ENCODE measurements around the gene UPF2. TPM values are rescaled to one million over a fixed set of nuclear protein-coding genes. Genes with fewer than 3 reads are reported as not detected.

Gene UPF2
- total and polyA plus RNA-seq, 2 donors (not counting 1 experiment from before 2014, with no cell fraction given) = 8.9 to 60.0 TPM

DNA sequence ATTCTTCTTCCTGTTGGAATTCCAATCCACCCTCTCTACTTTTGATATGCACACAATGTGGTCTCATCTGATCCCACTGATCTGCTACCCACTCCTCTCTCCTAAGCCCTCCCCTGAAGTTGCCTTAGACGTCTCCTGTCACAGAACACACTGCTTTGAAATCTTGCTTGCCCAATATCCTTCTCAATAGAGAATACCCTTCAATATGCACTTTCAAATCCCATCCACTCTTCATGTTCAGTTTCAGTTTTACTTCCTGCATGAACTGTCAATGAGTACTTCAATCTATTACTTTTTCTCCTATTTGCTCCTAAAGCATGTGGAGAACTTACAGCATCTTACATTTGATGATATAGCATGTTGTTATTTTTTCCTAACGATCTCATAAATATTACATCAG lies 93.5 kb downstream of the UPF2 start:
- peaks cover 4 to 7% of the 10 kb centered on the region in 2 donors for H3K4me1 ChIP-seq (ENCODE audit: control insufficient read depth in 2 of 2, insufficient read depth in 2 of 2, low read length in 2 of 2)
- Mint-ChIP-seq H3K27ac (peak overlapping the region; percentile 38), H3K27me3 (no peaks in the 10 kb centered on the region), H3K4me3 (no peak overlapping the region), H3K9me3 (ENCODE audit: insufficient read depth) (peaks cover 3% of the 10 kb centered on the region), H3K4me1 (peaks cover 14% of the 10 kb centered on the region)
- DNase-seq = peak; percentile 16
- no peak overlapping the region for H2AFZ ChIP-seq (ENCODE audit: insufficient read depth, low read depth, low read length, poor library complexity, severe bottlenecking)
- POLR2A ChIA-PET = no interaction called here
- H3K79me2 ChIP-seq (ENCODE audit: control insufficient read depth, insufficient read depth, low read length) = no peaks in the 10 kb centered on the region
- H3K9ac ChIP-seq (ENCODE audit: low read length) = peak overlapping the region; percentile 7
- 100% methylated on average over 1 of the region's 2 CpGs for WGBS (ENCODE audit: insufficient coverage)
- H3K36me3 ChIP-seq (replicated peaks in 1 of 2; ENCODE audit: control extremely low read depth in 1 of 2, control insufficient read depth in 1 of 2, extremely low read depth in 1 of 2, insufficient read depth in 2 of 2, low read length in 1 of 2) = peaks cover 16 to 53% of the 10 kb centered on the region in 2 experiments
- CTCF ChIA-PET = no interaction called here
- TF ChIP-seq, protein P1, sequence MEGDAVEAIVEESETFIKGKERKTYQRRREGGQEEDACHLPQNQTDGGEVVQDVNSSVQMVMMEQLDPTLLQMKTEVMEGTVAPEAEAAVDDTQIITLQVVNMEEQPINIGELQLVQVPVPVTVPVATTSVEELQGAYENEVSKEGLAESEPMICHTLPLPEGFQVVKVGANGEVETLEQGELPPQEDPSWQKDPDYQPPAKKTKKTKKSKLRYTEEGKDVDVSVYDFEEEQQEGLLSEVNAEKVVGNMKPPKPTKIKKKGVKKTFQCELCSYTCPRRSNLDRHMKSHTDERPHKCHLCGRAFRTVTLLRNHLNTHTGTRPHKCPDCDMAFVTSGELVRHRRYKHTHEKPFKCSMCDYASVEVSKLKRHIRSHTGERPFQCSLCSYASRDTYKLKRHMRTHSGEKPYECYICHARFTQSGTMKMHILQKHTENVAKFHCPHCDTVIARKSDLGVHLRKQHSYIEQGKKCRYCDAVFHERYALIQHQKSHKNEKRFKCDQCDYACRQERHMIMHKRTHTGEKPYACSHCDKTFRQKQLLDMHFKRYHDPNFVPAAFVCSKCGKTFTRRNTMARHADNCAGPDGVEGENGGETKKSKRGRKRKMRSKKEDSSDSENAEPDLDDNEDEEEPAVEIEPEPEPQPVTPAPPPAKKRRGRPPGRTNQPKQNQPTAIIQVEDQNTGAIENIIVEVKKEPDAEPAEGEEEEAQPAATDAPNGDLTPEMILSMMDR (IDR thresholded peaks at IDR 0.05) = no peak
- TF ChIP-seq EZH2 (IDR thresholded peaks at IDR 0.05; ENCODE audit: borderline replicate concordance, insufficient read depth, low read depth, low read length, poor library complexity, severe bottlenecking) = no peak
- peak overlapping the region in 1 of 2 donors; percentile 54 for H3K27ac ChIP-seq (ENCODE audit: low read length in 2 of 2)
- intact Hi-C loops (cut with micrococcal nuclease) = no loop called here
- no peaks in the 10 kb centered on the region for H4K20me1 ChIP-seq (ENCODE audit: control insufficient read depth, insufficient read depth, low read length, poor library complexity, severe bottlenecking)
- no peak overlapping the region for H3K4me3 ChIP-seq (ENCODE audit: control extremely low read depth in 1 of 5, extremely low read depth in 1 of 5, insufficient read depth in 1 of 5, low read depth in 2 of 5, low read length in 4 of 5)
- no peaks in the 10 kb centered on the region for H3K9me3 ChIP-seq (ENCODE audit: control extremely low read depth in 1 of 3, control insufficient read depth in 2 of 3, insufficient read depth in 1 of 3, low read length in 2 of 3)
- no peak for ATAC-seq (ENCODE audit: low read depth)
- no peaks in the 10 kb centered on the region for H3K27me3 ChIP-seq (replicated peaks in 1 of 4; ENCODE audit: control extremely low read depth in 1 of 4, control insufficient read depth in 3 of 4, insufficient read depth in 4 of 4, low read length in 3 of 4)
- no peak overlapping the region for H3K4me2 ChIP-seq (replicated peaks; ENCODE audit: low read depth, low read length, poor library complexity, severe bottlenecking)

DNA sequence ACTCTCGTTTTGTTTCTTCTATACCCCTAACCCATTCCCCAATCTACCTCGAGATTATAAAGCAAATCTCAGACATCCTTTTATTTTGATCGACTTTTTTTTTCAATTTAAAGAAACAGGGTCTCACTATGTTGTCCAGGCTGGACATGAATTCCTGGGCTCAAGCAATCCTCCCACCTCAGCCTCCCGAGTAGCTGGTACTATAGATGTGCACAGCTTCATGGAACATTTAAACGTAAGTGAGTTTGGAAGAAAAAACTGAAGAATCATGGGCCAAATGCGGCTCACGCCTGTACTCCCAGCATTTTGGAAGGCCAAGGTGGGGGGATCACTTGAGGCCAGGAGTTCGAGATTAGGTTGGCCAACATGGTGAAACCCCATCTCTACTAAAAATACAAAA lies 96.0 kb downstream of the UPF2 start:
- Histone ChIP-seq H3K27ac (ENCODE audit: low read length in 2 of 2) (no peak overlapping the region), H3K9me3 (ENCODE audit: control extremely low read depth in 1 of 3, control insufficient read depth in 2 of 3, insufficient read depth in 1 of 3, low read length in 2 of 3) (no peaks in the 10 kb centered on the region), H3K4me2 (replicated peaks; ENCODE audit: low read depth, low read length, poor library complexity, severe bottlenecking) (no peak overlapping the region), H3K36me3 (replicated peaks in 1 of 2; ENCODE audit: control extremely low read depth in 1 of 2, control insufficient read depth in 1 of 2, extremely low read depth in 1 of 2, insufficient read depth in 2 of 2, low read length in 1 of 2) (peaks cover 12 to 47% of the 10 kb centered on the region in 2 experiments), H3K4me1 (ENCODE audit: control insufficient read depth in 2 of 2, insufficient read depth in 2 of 2, low read length in 2 of 2) (peaks cover 4 to 7% of the 10 kb centered on the region in 2 donors), H3K4me3 (ENCODE audit: control extremely low read depth in 1 of 5, extremely low read depth in 1 of 5, insufficient read depth in 1 of 5, low read depth in 2 of 5, low read length in 4 of 5) (no peak overlapping the region), H4K20me1 (ENCODE audit: control insufficient read depth, insufficient read depth, low read length, poor library complexity, severe bottlenecking) (no peaks in the 10 kb centered on the region), H2AFZ (ENCODE audit: insufficient read depth, low read depth, low read length, poor library complexity, severe bottlenecking) (no peak overlapping the region), H3K79me2 (ENCODE audit: control insufficient read depth, insufficient read depth, low read length) (no peaks in the 10 kb centered on the region), H3K27me3 (replicated peaks in 1 of 4; ENCODE audit: control extremely low read depth in 1 of 4, control insufficient read depth in 3 of 4, insufficient read depth in 4 of 4, low read length in 3 of 4) (no peaks in the 10 kb centered on the region), H3K9ac (ENCODE audit: low read length) (no peak overlapping the region)
- TF ChIP-seq, protein P1 (IDR thresholded peaks at IDR 0.05) = no peak
- no peak for TF ChIP-seq EZH2 (IDR thresholded peaks at IDR 0.05; ENCODE audit: borderline replicate concordance, insufficient read depth, low read depth, low read length, poor library complexity, severe bottlenecking)
- no peak for ATAC-seq (ENCODE audit: low read depth)
- Mint-ChIP-seq H3K4me1 (peaks cover 14% of the 10 kb centered on the region), H3K27me3 (no peaks in the 10 kb centered on the region), H3K4me3 (no peak overlapping the region), H3K9me3 (ENCODE audit: insufficient read depth) (peaks cover 3% of the 10 kb centered on the region), H3K27ac (no peak overlapping the region)
- intact Hi-C loops (cut with micrococcal nuclease) = no loop called here
- CTCF ChIA-PET = no interaction called here
- 100% methylated on average over 5 of the region's 8 CpGs for WGBS (ENCODE audit: insufficient coverage)
- DNase-seq = no peak
- POLR2A ChIA-PET = interaction anchor here (0.6 kb wide), 1 partner anchor 123 kb away, joined by 9 read pairs; no protein-coding TSS in a partner anchor

Data from B cell (primary cell).